ENCODE measurements around the gene RGS3. TPM values are rescaled to one million over a fixed set of nuclear protein-coding genes. Genes with fewer than 3 reads are reported as not detected.

Gene RGS3
- total RNA-seq, 1 donor from 2014 or later: 92.5 TPM

DNA sequence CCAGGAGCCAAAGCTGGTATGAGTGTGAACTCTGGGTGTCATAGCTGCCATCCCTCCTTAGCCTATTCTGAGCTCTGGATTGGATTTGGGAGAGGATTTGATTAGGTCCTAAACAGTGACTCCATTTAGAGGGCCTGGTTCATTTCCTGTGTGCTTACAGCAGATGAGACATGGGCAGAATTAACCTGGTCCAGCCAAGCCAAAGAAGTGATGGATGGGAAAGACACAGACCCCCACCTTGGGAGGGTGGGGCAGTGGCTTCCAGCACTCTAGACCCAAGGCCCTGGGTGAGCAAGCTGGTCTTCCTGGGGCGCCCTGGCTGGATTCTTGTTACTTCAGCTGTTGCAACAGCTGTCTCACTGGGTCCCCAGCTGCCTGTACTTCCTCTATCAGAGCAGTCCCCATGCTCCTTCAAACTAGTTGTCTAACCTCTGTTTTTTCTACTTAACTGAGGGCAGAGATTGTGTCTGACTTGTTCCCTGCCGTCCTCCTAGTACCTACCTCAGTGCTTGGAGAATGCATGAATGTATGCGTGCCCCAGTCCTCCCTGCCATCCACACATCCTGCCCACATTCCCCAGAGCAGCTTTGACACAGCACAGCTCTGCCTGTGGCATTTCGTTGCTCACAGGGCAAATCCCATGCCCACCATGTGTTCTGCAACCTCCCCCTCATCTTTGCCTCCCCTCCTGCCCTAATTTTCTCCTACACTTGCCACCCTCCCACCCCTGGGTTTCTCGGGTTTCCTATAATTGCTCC is 115.9 kb downstream of the RGS3 start:
- H3K9me3 ChIP-seq (ENCODE audit: insufficient read depth, low read depth, low read length): no peaks in the 10 kb centered on the region
- DNase-seq (ENCODE audit: low read depth): no peak
- no peak for FAIRE-seq
- H3K36me3 ChIP-seq (ENCODE audit: insufficient read depth, low read length): peaks cover 2% of the 10 kb centered on the region
- Mint-ChIP-seq H3K27ac (ENCODE audit: unreplicated experiment) (peak overlapping the region; percentile 66), H3K36me3 (ENCODE audit: low read depth, unreplicated experiment) (peaks cover 15% of the 10 kb centered on the region), H3K27me3 (ENCODE audit: low read depth, unreplicated experiment) (peaks cover 4% of the 10 kb centered on the region), H3K4me1 (ENCODE audit: low read depth, unreplicated experiment) (peaks cover 41% of the 10 kb centered on the region), H3K4me3 (ENCODE audit: unreplicated experiment) (peak overlapping the region; percentile 20), H3K9me3 (ENCODE audit: unreplicated experiment) (no peaks in the 10 kb centered on the region)
- TF ChIP-seq EZH2 (IDR thresholded peaks at IDR 0.05; ENCODE audit: insufficient read depth, low read length): no peak
- TF ChIP-seq, protein P1, sequence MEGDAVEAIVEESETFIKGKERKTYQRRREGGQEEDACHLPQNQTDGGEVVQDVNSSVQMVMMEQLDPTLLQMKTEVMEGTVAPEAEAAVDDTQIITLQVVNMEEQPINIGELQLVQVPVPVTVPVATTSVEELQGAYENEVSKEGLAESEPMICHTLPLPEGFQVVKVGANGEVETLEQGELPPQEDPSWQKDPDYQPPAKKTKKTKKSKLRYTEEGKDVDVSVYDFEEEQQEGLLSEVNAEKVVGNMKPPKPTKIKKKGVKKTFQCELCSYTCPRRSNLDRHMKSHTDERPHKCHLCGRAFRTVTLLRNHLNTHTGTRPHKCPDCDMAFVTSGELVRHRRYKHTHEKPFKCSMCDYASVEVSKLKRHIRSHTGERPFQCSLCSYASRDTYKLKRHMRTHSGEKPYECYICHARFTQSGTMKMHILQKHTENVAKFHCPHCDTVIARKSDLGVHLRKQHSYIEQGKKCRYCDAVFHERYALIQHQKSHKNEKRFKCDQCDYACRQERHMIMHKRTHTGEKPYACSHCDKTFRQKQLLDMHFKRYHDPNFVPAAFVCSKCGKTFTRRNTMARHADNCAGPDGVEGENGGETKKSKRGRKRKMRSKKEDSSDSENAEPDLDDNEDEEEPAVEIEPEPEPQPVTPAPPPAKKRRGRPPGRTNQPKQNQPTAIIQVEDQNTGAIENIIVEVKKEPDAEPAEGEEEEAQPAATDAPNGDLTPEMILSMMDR (IDR thresholded peaks at IDR 0.05; ENCODE audit: insufficient read depth, low read depth, low read length): no peak
- no peak overlapping the region for H3K4me3 ChIP-seq (ENCODE audit: insufficient read depth, low read depth, low read length)
- no peaks in the 10 kb centered on the region for H3K27me3 ChIP-seq (ENCODE audit: insufficient read depth, low read length)
- H4K20me1 ChIP-seq (ENCODE audit: insufficient read depth, low read length): no peaks in the 10 kb centered on the region
- H3K4me2 ChIP-seq (ENCODE audit: low read length): peak overlapping the region; percentile 66
- H3K27ac ChIP-seq (ENCODE audit: low read depth, low read length): peak overlapping the region; percentile 85
- peaks cover 52% of the 10 kb centered on the region for H3K4me1 ChIP-seq (ENCODE audit: insufficient read depth, low read length)
- peak overlapping the region; percentile 46 for H3K9ac ChIP-seq (ENCODE audit: low read length)
- H2AFZ ChIP-seq (ENCODE audit: low read depth, low read length): peak overlapping the region; percentile 21
- H3K79me2 ChIP-seq (ENCODE audit: insufficient read depth, low read length): peaks cover 17% of the 10 kb centered on the region

DNA sequence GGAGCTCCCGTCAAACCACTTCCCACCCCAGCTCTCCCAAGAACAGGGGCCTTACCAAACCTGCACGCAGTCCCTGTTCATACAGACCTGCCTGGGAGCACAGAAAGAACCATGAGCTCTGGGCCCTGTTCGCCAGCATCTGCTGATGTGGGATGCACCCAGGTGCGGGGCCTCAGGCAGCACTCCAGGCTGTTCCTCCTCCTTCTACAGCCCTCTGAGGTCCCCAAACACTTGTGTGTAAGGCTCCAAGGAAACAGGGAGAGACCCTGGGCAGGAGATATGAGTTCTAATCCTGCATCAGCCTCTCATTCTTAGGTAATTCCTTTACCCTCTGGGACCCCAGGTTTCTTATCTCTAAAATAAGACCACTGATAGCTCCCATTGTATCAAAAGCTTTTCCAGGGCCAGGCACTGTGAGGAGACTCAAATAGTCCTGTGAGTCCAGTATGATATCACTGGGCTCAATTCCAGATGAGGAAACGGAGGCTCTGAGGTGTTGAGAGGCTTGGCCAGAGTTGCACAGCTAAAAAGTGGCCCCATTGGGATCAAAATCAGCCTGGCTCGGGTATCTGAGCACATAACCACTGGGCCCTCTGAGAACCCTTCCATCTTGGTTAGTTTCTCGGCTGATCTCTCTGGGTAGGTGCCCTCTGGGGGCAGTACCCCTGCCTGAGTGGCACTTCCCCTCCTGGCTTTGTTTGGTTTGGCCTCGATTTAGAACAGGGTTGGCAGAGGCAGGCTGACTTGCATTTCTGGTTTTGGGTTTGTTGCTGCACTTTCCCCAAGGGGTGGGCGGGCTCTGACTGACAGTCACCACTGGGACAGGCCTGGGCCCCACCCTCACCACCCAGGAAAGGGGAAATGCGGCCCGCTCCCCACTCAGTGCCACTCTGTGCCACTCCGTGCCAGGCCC is 116.8 kb downstream of the RGS3 start:
- H3K27ac ChIP-seq (ENCODE audit: low read depth, low read length): peak overlapping the region; percentile 85
- H3K27me3 ChIP-seq (ENCODE audit: insufficient read depth, low read length): no peaks in the 10 kb centered on the region
- peaks cover 11% of the 10 kb centered on the region for H3K79me2 ChIP-seq (ENCODE audit: insufficient read depth, low read length)
- Mint-ChIP-seq H3K4me3 (ENCODE audit: unreplicated experiment) (no peak overlapping the region), H3K9me3 (ENCODE audit: unreplicated experiment) (no peaks in the 10 kb centered on the region), H3K27ac (ENCODE audit: unreplicated experiment) (no peak overlapping the region), H3K36me3 (ENCODE audit: low read depth, unreplicated experiment) (peaks cover 23% of the 10 kb centered on the region), H3K4me1 (ENCODE audit: low read depth, unreplicated experiment) (peaks cover 39% of the 10 kb centered on the region), H3K27me3 (ENCODE audit: low read depth, unreplicated experiment) (peaks cover 4% of the 10 kb centered on the region)
- H3K36me3 ChIP-seq (ENCODE audit: insufficient read depth, low read length): peaks cover 7% of the 10 kb centered on the region
- no peak overlapping the region for H3K4me3 ChIP-seq (ENCODE audit: insufficient read depth, low read depth, low read length)
- no peaks in the 10 kb centered on the region for H4K20me1 ChIP-seq (ENCODE audit: insufficient read depth, low read length)
- TF ChIP-seq, protein P1 (IDR thresholded peaks at IDR 0.05; ENCODE audit: insufficient read depth, low read depth, low read length): no peak
- TF ChIP-seq EZH2 (IDR thresholded peaks at IDR 0.05; ENCODE audit: insufficient read depth, low read length): no peak
- peaks cover 49% of the 10 kb centered on the region for H3K4me1 ChIP-seq (ENCODE audit: insufficient read depth, low read length)
- FAIRE-seq (no peak), DNase-seq (ENCODE audit: low read depth) (no peak)
- H3K9me3 ChIP-seq (ENCODE audit: insufficient read depth, low read depth, low read length): no peaks in the 10 kb centered on the region
- H3K4me2 ChIP-seq (ENCODE audit: low read length): peak overlapping the region; percentile 66
- no peak overlapping the region for H2AFZ ChIP-seq (ENCODE audit: low read depth, low read length)
- H3K9ac ChIP-seq (ENCODE audit: low read length): peak overlapping the region; percentile 46

Measured in astrocyte (in vitro differentiated cells and primary cell).